Hepatocyte (in vitro differentiated cells): Measurements from ENCODE around the gene BRDT. TPM values are rescaled to one million over a fixed set of nuclear protein-coding genes. Genes with fewer than 3 reads are reported as not detected.

Source experiments
- DNase-seq: peaks from one replicate; pipeline ENCODE4 v3.0.0-alpha.2; 2016; ENCODE audit warnings: low spot score
- H2AFZ ChIP-seq: fragments of 200-600 bp; sonication (generic); 2 replicates; pipeline ENCODE4 v1.6.0; 2016; ENCODE audit warnings: antibody characterized with exemption, mild to moderate bottlenecking
- H3K27ac ChIP-seq: fragments of 200-600 bp; sonication (generic); 2 replicates; pipeline ENCODE4 v1.5.1; 2016; ENCODE audit warnings: mild to moderate bottlenecking
- H3K27me3 ChIP-seq: fragments of 200-600 bp; sonication (generic); 2 replicates; pipeline ENCODE4 v1.6.1; 2016
- H3K36me3 ChIP-seq: fragments of 200-600 bp; sonication (generic); replicated peaks from 2 replicates; pipeline ENCODE4 v1.5.1; 2016; ENCODE audit warnings: low read depth; ENCODE audit not compliant: insufficient read depth
- H3K4me1 ChIP-seq: fragments of 200-600 bp; sonication (generic); 2 replicates; pipeline ENCODE4 v1.5.1; 2016; ENCODE audit warnings: mild to moderate bottlenecking, moderate library complexity; ENCODE audit not compliant: insufficient read depth
- H3K4me2 ChIP-seq: fragments of 200-600 bp; sonication (generic); 2 replicates; pipeline ENCODE4 v1.6.0; 2016
- H3K4me3 ChIP-seq: fragments of 200-600 bp; sonication (generic); 2 replicates; pipeline ENCODE4 v1.5.1; 2016; ENCODE audit warnings: mild to moderate bottlenecking
- H3K79me2 ChIP-seq: fragments of 200-600 bp; sonication (generic); 2 replicates; pipeline ENCODE4 v1.6.0; 2017; ENCODE audit warnings: mild to moderate bottlenecking
- H3K9me2 ChIP-seq: fragments of 200-600 bp; sonication (generic); replicated peaks from 2 replicates; pipeline ENCODE4 v1.6.0; 2017; ENCODE audit warnings: mild to moderate bottlenecking; ENCODE audit not compliant: insufficient read depth
- H3K9me3 ChIP-seq: fragments of 200-600 bp; sonication (generic); 2 replicates; pipeline ENCODE4 v1.5.1; 2016; ENCODE audit warnings: low read depth, mild to moderate bottlenecking
- H4K20me1 ChIP-seq: fragments of 200-600 bp; sonication (generic); 2 replicates; pipeline ENCODE4 v1.6.0; 2016; ENCODE audit warnings: mild to moderate bottlenecking; ENCODE audit not compliant: insufficient read depth, poor library complexity, severe bottlenecking
- EZH2 ChIP-seq: fragments of 200-600 bp; sonication (generic); IDR thresholded peaks from 2 replicates; pipeline ENCODE4 v1.6.1; 2016; ENCODE audit warnings: antibody characterized with exemption, mild to moderate bottlenecking, borderline replicate concordance
- EZH2phosphoT487 ChIP-seq: fragments of 200-600 bp; sonication (generic); IDR thresholded peaks from one replicate; pipeline ENCODE4 v1.6.1; 2018; ENCODE audit warnings: antibody characterized with exemption, mild to moderate bottlenecking, low read depth, moderate library complexity; ENCODE audit not compliant: unreplicated experiment, severe bottlenecking
- WGBS: methylation state at CpG from one replicate; pipeline ENCODE4 v1.1.6; 2016; ENCODE audit warnings: low lambda C conversion rate; ENCODE audit errors: missing lambda C conversion rate; 5-methylcytosine and 5-hydroxymethylcytosine counted together
- polyA plus RNA-seq: library from polyadenylated mRNA; unstranded; fragments of >200 nt; fragmentation: Nextera tagmentation; extraction: Ambion mirVana; gene quantifications from 2 replicates; pipeline ENCODE4 v1.2.1, GENCODE V29; 2016
- total RNA-seq: library from RNA; depleted of rRNA; stranded (reverse); fragments of >200 nt; gene quantifications from 2 replicates; pipeline ENCODE4 v1.2.3, GENCODE V29; 2014
- TF ChIP-seq, protein P1 (sequence below): fragments of 200-600 bp; sonication (generic); IDR thresholded peaks from 2 replicates; pipeline ENCODE4 v1.5.1; 2016; ENCODE audit warnings: antibody characterized with exemption, mild to moderate bottlenecking; ENCODE audit not compliant: poor library complexity

Gene BRDT
- total and polyA plus RNA-seq, 2 experiments from 2014 or later, result not detected

DNA sequence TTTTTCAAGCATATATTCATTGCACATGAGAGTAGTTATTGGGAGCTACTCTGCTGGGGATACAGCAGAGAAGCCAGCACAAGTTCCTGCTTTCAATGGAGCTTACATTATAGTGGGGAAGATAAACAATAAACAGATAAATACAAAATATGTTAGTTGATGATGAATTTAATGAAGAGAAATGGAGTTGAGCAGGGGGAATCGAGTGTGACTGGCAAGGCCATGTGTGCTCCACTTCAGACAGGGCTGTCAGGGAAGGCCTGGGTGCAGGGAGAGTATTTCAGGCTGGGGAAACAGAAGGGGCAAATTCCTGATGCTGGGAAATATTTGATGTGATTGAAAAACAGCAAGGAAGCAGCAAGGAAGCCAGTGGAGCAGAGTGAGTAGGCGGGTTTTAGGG, 21.2 kb upstream of the BRDT start:
- no peaks in the 10 kb centered on the region for H4K20me1 ChIP-seq
- H3K36me3 ChIP-seq, result no peaks in the 10 kb centered on the region
- no peaks in the 10 kb centered on the region for H3K9me3 ChIP-seq
- no peak overlapping the region for H2AFZ ChIP-seq
- no peak overlapping the region for H3K4me2 ChIP-seq
- H3K27ac ChIP-seq, result no peak overlapping the region
- no peak for DNase-seq
- H3K79me2 ChIP-seq, result no peaks in the 10 kb centered on the region
- TF ChIP-seq EZH2 (no peak), EZH2phosphoT487 (no peak)
- TF ChIP-seq, protein P1, sequence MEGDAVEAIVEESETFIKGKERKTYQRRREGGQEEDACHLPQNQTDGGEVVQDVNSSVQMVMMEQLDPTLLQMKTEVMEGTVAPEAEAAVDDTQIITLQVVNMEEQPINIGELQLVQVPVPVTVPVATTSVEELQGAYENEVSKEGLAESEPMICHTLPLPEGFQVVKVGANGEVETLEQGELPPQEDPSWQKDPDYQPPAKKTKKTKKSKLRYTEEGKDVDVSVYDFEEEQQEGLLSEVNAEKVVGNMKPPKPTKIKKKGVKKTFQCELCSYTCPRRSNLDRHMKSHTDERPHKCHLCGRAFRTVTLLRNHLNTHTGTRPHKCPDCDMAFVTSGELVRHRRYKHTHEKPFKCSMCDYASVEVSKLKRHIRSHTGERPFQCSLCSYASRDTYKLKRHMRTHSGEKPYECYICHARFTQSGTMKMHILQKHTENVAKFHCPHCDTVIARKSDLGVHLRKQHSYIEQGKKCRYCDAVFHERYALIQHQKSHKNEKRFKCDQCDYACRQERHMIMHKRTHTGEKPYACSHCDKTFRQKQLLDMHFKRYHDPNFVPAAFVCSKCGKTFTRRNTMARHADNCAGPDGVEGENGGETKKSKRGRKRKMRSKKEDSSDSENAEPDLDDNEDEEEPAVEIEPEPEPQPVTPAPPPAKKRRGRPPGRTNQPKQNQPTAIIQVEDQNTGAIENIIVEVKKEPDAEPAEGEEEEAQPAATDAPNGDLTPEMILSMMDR, result no peak
- no peaks in the 10 kb centered on the region for H3K27me3 ChIP-seq
- H3K4me3 ChIP-seq, result no peak overlapping the region
- WGBS, result 97% methylated on average over 2 of the region's 2 CpGs
- no peaks in the 10 kb centered on the region for H3K9me2 ChIP-seq
- no peaks in the 10 kb centered on the region for H3K4me1 ChIP-seq

DNA sequence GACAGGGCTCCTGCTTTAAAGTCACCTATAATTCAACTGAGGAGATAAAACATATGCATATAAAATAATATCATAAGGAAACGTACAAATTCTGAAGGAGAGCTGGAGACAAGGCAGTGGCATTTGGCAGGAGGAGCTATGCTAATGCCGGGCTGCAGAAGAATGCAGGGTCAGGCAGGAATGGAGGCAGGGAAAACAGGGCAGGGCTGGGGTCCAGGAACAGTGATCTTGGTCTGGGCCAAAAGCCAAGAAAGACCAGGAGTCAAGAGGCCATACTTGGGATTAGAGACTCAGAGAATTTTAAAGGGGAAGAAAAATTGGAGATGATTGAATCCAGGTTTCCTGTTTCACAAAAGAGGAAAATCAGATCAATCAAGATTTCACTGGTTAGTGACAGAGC, 20.0 kb upstream of the BRDT start:
- Histone ChIP-seq H3K36me3 (no peaks in the 10 kb centered on the region), H3K4me1 (no peaks in the 10 kb centered on the region), H3K9me3 (no peaks in the 10 kb centered on the region), H3K4me3 (no peak overlapping the region), H3K9me2 (no peaks in the 10 kb centered on the region), H4K20me1 (no peaks in the 10 kb centered on the region), H3K79me2 (no peaks in the 10 kb centered on the region), H2AFZ (no peak overlapping the region), H3K4me2 (no peak overlapping the region), H3K27ac (no peak overlapping the region), H3K27me3 (no peaks in the 10 kb centered on the region)
- TF ChIP-seq EZH2phosphoT487, result no peak
- TF ChIP-seq, protein P1, result no peak
- no peak for TF ChIP-seq EZH2
- DNase-seq, result peak; percentile 14
- WGBS, result 24% methylated on average over 2 of the region's 2 CpGs

DNA sequence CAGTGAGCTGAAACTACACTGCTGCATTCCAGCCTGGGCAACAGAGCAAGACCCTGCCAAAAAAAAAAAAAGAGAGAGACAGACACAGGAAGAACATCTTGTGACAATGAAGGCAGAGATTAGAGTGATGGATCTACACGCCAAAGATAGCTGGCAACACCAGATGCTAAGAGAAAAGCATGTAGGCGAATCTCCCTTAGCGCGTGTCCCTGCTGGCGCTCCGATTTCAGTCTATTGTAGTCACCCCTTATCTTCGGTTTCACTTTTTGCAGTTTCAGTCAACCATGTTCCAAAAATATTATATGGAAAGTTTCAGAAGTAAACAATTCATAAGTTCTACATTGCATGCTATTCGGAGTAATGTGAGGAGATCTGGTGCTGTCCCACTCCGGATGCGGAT, 11.6 kb upstream of the BRDT start:
- H3K4me2 ChIP-seq, result no peak overlapping the region
- H3K79me2 ChIP-seq, result no peaks in the 10 kb centered on the region
- no peaks in the 10 kb centered on the region for H3K27me3 ChIP-seq
- no peaks in the 10 kb centered on the region for H3K4me1 ChIP-seq
- no peak overlapping the region for H3K4me3 ChIP-seq
- no peak overlapping the region for H3K27ac ChIP-seq
- no peaks in the 10 kb centered on the region for H3K9me3 ChIP-seq
- DNase-seq, result no peak
- TF ChIP-seq EZH2 (no peak), EZH2phosphoT487 (no peak)
- TF ChIP-seq, protein P1, result no peak
- H3K9me2 ChIP-seq, result no peaks in the 10 kb centered on the region
- H2AFZ ChIP-seq, result no peak overlapping the region
- H3K36me3 ChIP-seq, result no peaks in the 10 kb centered on the region
- 94% methylated on average over 10 of the region's 10 CpGs for WGBS
- no peaks in the 10 kb centered on the region for H4K20me1 ChIP-seq

DNA sequence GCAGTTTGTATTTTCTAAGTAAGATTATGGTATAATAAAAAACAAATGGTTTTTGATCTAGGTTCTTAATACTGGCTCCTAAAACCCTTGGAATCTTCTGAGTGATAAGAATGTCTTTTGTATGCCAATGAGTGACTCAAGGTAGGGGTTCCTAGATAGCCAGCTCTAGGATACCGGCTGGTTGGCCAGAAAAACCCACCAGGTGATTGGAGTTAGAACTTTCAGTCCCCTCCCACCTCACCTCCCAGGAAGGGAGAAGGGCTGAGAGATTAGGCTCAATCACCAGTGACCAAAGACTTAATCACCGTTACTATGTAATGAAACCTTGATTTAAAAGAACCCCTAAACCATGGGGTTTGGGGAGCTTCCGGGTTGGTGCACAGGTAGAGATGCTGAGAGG, 8.7 kb upstream of the BRDT start:
- Histone ChIP-seq H4K20me1 (no peaks in the 10 kb centered on the region), H3K4me2 (no peak overlapping the region), H2AFZ (no peak overlapping the region), H3K4me3 (no peak overlapping the region), H3K36me3 (no peaks in the 10 kb centered on the region), H3K4me1 (no peaks in the 10 kb centered on the region), H3K9me3 (no peaks in the 10 kb centered on the region), H3K79me2 (no peaks in the 10 kb centered on the region), H3K9me2 (no peaks in the 10 kb centered on the region), H3K27ac (no peak overlapping the region), H3K27me3 (no peaks in the 10 kb centered on the region)
- WGBS, result 71% methylated on average over 3 of the region's 3 CpGs
- TF ChIP-seq EZH2phosphoT487, result no peak
- TF ChIP-seq EZH2, result no peak
- TF ChIP-seq, protein P1, result no peak
- DNase-seq, result no peak
